RWPE1 (cell line): ENCODE results near the gene WRAP73.

Source experiments
- CTCF ChIA-PET: fragments of 350-600 bp; sonication (Branson Sonifier 250); formaldehyde crosslinking; extraction: SDS; loops from one replicate; lab custom pipeline; 2021; lab: Yijun Ruan, JAX
- POLR2A ChIA-PET: fragments of 400-600 bp; formaldehyde crosslinking; extraction: SDS; loops from one replicate; lab custom pipeline; 2020; ENCODE audit warnings: antibody characterized with exemption; ENCODE audit not compliant: low non-redundant PET; lab: Yijun Ruan, JAX
- DNase-seq: peaks from one replicate; pipeline ENCODE4 v3.0.0; 2012; ENCODE audit warnings: low spot score
- H3K27ac ChIP-seq: fragments of 450-650 bp; 2 replicates; pipeline ENCODE4 v1.5.1; 2017
- TF ChIP-seq, protein P1 (sequence below): fragments of 450-650 bp; conservative IDR thresholded peaks from 2 replicates; pipeline ENCODE4 v1.5.1; 2017; ENCODE audit warnings: low read depth, mild to moderate bottlenecking

The WRAP73 gene

GRCh38 chr1:3611170-3612019 is 38.5 kb downstream of the WRAP73 start, which contains the start of gene MEGF6:
MEGF6 (minus strand) TSS chr1:3611508; CDS start chr1:3611268, 240 bp downstream.
- no peak within 1 kb of the TSS for H3K27ac ChIP-seq
- CTCF ChIA-PET, result no interaction called here

DNA sequence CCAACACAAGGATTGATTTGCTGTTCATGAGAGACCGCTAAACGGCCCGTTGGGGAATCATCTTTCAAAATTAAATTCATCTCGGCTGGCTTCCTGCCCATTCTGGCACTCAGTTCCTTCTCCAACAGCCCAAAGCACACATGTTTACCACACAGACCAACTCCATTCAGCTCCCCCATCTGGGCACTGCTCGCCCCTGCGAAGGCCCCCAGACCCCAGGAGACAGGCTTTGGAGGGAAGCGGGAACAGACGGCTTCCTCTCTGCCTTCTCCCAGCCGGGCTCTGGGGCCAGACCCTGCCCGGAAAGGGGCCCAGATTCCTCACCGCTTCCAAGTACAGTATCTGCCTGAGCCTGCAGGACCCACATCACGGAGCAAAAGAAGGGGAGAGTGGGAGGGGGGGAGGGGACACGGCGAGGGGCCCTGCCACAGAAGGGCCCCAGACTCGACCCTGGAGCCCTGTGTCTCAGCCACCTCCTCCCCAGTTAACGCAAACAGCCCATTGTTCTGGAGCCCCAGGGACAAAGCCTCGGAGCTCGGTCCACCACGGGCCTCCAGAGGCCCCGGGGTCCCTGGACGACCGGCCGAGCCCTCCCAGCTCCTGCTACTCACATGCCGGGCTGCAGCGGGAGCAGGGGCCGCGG is 39.3 kb downstream of the WRAP73 start:
- ChIA-PET CTCF (interaction anchor here (1.2 kb wide), 1 partner anchor 120 kb away, joined by 4 read pairs; no protein-coding TSS in a partner anchor), POLR2A (no interaction called here)
- TF ChIP-seq, protein P1, sequence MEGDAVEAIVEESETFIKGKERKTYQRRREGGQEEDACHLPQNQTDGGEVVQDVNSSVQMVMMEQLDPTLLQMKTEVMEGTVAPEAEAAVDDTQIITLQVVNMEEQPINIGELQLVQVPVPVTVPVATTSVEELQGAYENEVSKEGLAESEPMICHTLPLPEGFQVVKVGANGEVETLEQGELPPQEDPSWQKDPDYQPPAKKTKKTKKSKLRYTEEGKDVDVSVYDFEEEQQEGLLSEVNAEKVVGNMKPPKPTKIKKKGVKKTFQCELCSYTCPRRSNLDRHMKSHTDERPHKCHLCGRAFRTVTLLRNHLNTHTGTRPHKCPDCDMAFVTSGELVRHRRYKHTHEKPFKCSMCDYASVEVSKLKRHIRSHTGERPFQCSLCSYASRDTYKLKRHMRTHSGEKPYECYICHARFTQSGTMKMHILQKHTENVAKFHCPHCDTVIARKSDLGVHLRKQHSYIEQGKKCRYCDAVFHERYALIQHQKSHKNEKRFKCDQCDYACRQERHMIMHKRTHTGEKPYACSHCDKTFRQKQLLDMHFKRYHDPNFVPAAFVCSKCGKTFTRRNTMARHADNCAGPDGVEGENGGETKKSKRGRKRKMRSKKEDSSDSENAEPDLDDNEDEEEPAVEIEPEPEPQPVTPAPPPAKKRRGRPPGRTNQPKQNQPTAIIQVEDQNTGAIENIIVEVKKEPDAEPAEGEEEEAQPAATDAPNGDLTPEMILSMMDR, result no peak
- no peak for DNase-seq
- no peak overlapping the region for H3K27ac ChIP-seq

More at GRCh38 chr1:3611170-3612019, 38.5 kb downstream of the WRAP73 start, which contains the start of gene MEGF6:
- DNase-seq, result peak; percentile 69
- POLR2A ChIA-PET, result no interaction called here
- TF ChIP-seq, protein P1, result no peak

- DNase-seq, result no peak
- POLR2A ChIA-PET, result no interaction called here
- CTCF ChIA-PET, result interaction anchor here (1.0 to 1.2 kb wide), 2 partner anchors 9 to 119 kb away, joined by 3 to 4 read pairs; no protein-coding TSS in a partner anchor
- H3K27ac ChIP-seq, result no peak overlapping the region
- TF ChIP-seq, protein P1, result no peak
Measured at GRCh38 chr1:3609769-3610526, 40.0 kb downstream of the WRAP73 start.

- POLR2A ChIA-PET, result no interaction called here
Measured at GRCh38 chr1:3609016-3609768, 40.7 kb downstream of the WRAP73 start.

DNA sequence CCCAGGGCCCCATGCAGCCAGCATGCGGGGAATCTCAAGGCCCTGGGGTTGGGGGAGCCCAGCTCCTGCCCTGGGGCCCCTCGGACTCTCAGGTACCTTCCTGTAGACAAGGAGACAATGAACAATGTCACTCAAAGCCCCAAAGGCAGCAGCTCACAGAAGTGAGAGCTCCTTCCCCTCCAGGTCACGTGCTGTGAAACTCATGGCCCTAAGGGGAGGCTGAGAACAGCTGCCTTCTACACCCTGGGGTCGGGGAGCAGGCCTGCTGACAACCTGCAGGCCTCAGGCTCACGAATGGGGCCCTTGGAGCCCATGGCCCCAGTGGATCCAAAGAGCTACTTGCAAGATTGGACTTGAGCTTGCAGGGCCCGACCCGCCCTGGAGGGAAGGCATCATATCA is 41.7 kb downstream of the WRAP73 start:
- ChIA-PET POLR2A (no interaction called here), CTCF (interaction anchor here (0.6 to 1.1 kb wide), 2 partner anchors 8 to 116 kb away, joined by 3 read pairs; no protein-coding TSS in a partner anchor)
- TF ChIP-seq, protein P1, result no peak

More at GRCh38 chr1:3609016-3609768, 40.7 kb downstream of the WRAP73 start:
- no peak overlapping the region for H3K27ac ChIP-seq
- TF ChIP-seq, protein P1, result no peak
- DNase-seq, result no peak
- CTCF ChIA-PET, result interaction anchor here (1.0 to 1.2 kb wide), 2 partner anchors 10 to 118 kb away, joined by 3 to 4 read pairs; no protein-coding TSS in a partner anchor

More for the DNA sequence above, 41.7 kb downstream of the WRAP73 start:
- DNase-seq, result no peak
- H3K27ac ChIP-seq, result no peak overlapping the region
